ENCODE results near the gene NUMBL. TPM values are rescaled to one million over a fixed set of nuclear protein-coding genes. Genes with fewer than 3 reads are reported as not detected.

The NUMBL gene
- total and polyA plus RNA-seq, 2 of the 8 experiments (the other 6 are each of a cell fraction or from before 2014, with no cell fraction given): 13.5 to 24.8 TPM

GRCh38 chr19:40622773-40623075, 67.7 kb downstream of the NUMBL start:
- CTCF ChIA-PET (ENCODE audit: partially characterized antibody): interaction anchor here (1.3 to 5.3 kb wide), 3 partner anchors 12 to 20 kb away, joined by 4 to 51 read pairs (median 10); no protein-coding TSS in a partner anchor
- H2BK5ac ChIP-seq (ENCODE audit: low read depth, low read length): no peak overlapping the region
- H3K79me2 ChIP-seq (ENCODE audit: control insufficient read depth in 1 of 2, insufficient read depth in 2 of 2, low read length in 2 of 2): no peaks in the 10 kb centered on the region
- peaks cover 2% of the 10 kb centered on the region; the same call in 1 of the 2 replicates for H3K23me2 ChIP-seq (ENCODE audit: low read depth, low read length)
- no peak overlapping the region for H2BK15ac ChIP-seq (ENCODE audit: low read length)
- H4K8ac ChIP-seq (ENCODE audit: extremely low read depth, insufficient read depth, low read length): no peak overlapping the region
- peaks cover 0 to 5% of the 10 kb centered on the region in 2 experiments for H4K20me1 ChIP-seq (replicated peaks in 1 of 2; ENCODE audit: control insufficient read depth in 1 of 2, insufficient read depth in 2 of 2, low read length in 2 of 2)
- 88% methylated on average over 7 of the region's 7 CpGs; no CpG with 5 or more reads in 1 of the 2 experiments for WGBS, 2 experiments (ENCODE audit: extremely low coverage in 1 of 2, insufficient coverage in 1 of 2, insufficient read length in 1 of 2, insufficient replicate concordance in 2 of 2, low coverage in 1 of 2, low lambda C conversion rate in 2 of 2, missing lambda C conversion rate in 1 of 2)
- H3K18ac ChIP-seq (ENCODE audit: extremely low read depth, low read length): no peak overlapping the region
- POLR2A ChIA-PET (ENCODE audit: partially characterized antibody): interaction anchor here (0.8 to 2.2 kb wide), 4 partner anchors 8 to 180 kb away, joined by 3 to 14 read pairs (median 4); no protein-coding TSS in a partner anchor
- H2AFZ ChIP-seq (ENCODE audit: low read length): no peak overlapping the region
- peak overlapping the region; percentile 24; the same call in 1 of the 2 replicates for H2AK5ac ChIP-seq (ENCODE audit: low read depth, low read length)
- DNase-seq (ENCODE audit: low read depth in 1 of 2, low spot score in 2 of 2) (no peak), FAIRE-seq (no peak)
- H3K9me3 ChIP-seq (ENCODE audit: insufficient read depth in 2 of 2, low read depth in 1 of 2, low read length in 1 of 2): no peaks in the 10 kb centered on the region
- peak overlapping the region in 1 of 2 experiments; percentile 54; a peak in 1 of 4 replicates for H3K4me2 ChIP-seq (ENCODE audit: insufficient read depth in 1 of 2, low read depth in 2 of 2, low read length in 2 of 2)
- H3K36me3 ChIP-seq (ENCODE audit: control insufficient read depth in 2 of 4, insufficient read depth in 4 of 4, low read length in 3 of 4): peaks cover 5 to 37% (median 17%) of the 10 kb centered on the region in 4 experiments
- no peak overlapping the region for H2BK120ac ChIP-seq (replicated peaks; ENCODE audit: low read depth, low read length)
- no peak overlapping the region for H3K4me3 ChIP-seq (ENCODE audit: extremely low read depth in 1 of 4, insufficient read depth in 2 of 4, low read depth in 3 of 4, low read length in 4 of 4)
- no peak overlapping the region for H3K9ac ChIP-seq (replicated peaks in 1 of 4; ENCODE audit: extremely low read depth in 1 of 4, low read depth in 3 of 4, low read length in 3 of 4)
- H3K56ac ChIP-seq (replicated peaks; ENCODE audit: insufficient read length, low read depth, low read length): no peak overlapping the region
- no peak overlapping the region for H3K4ac ChIP-seq (replicated peaks; ENCODE audit: insufficient read length, low read depth, low read length)
- H4K91ac ChIP-seq (replicated peaks; ENCODE audit: insufficient read length, low read length): no peak overlapping the region
- H3K79me1 ChIP-seq (ENCODE audit: low read depth, low read length): no peaks in the 10 kb centered on the region
- H4K5ac ChIP-seq (ENCODE audit: insufficient read length, low read depth, low read length): no peak overlapping the region
- H3K14ac ChIP-seq (ENCODE audit: insufficient read length): no peak overlapping the region
- no peak overlapping the region for H2BK20ac ChIP-seq (ENCODE audit: low read length)
- H3K27ac ChIP-seq (ENCODE audit: low read depth, low read length): no peak overlapping the region
- H2BK12ac ChIP-seq (ENCODE audit: low read depth, low read length): no peak overlapping the region
- H3K23ac ChIP-seq (ENCODE audit: insufficient read length): no peak overlapping the region
- H3K4me1 ChIP-seq (replicated peaks in 1 of 4; ENCODE audit: control insufficient read depth in 3 of 4, insufficient read depth in 4 of 4, low read length in 3 of 4): peaks cover 0 to 18% (median 8%) of the 10 kb centered on the region in 4 experiments; a peak in 6 of 7 replicates
- H3K27me3 ChIP-seq (replicated peaks in 1 of 4; ENCODE audit: control insufficient read depth in 3 of 4, extremely low read depth in 1 of 4, insufficient read depth in 3 of 4, low read length in 3 of 4): no peaks in the 10 kb centered on the region; a peak in 1 of 7 replicates
- no peak for TF ChIP-seq CBX5 (IDR thresholded peaks at IDR 0.05; ENCODE audit: low read depth, low read length)
- no peak for TF ChIP-seq BRCA1 (IDR thresholded peaks at IDR 0.05; ENCODE audit: low read depth, low read length)
- TF ChIP-seq POLR2AphosphoS5 (IDR thresholded peaks at IDR 0.05; ENCODE audit: low read depth, low read length): no peak
- no peak for TF ChIP-seq NANOG (IDR thresholded peaks at IDR 0.05; ENCODE audit: insufficient read depth, low read depth, low read length, poor library complexity, severe bottlenecking)
- TF ChIP-seq NRF1 (IDR thresholded peaks at IDR 0.05; ENCODE audit: low read depth, low read length): no peak
- TF ChIP-seq SIX5 (IDR thresholded peaks at IDR 0.05; ENCODE audit: low read depth, low read length): no peak
- no peak for TF ChIP-seq TEAD4 (IDR thresholded peaks at IDR 0.05; ENCODE audit: low read depth, low read length)
- no peak for TF ChIP-seq RFX5 (IDR thresholded peaks at IDR 0.05; ENCODE audit: borderline replicate concordance, low read depth, low read length)
- no peak for TF ChIP-seq BACH1 (IDR thresholded peaks at IDR 0.05; ENCODE audit: low read length)
- no peak for TF ChIP-seq HDAC6 (IDR thresholded peaks at IDR 0.05; ENCODE audit: low read depth, low read length)
- TF ChIP-seq EGR1 (IDR thresholded peaks at IDR 0.05; ENCODE audit: borderline replicate concordance, low read depth, low read length): no peak
- no peak for TF ChIP-seq FOSL1 (IDR thresholded peaks at IDR 0.05; ENCODE audit: insufficient read depth, low read depth, low read length)
- no peak for TF ChIP-seq ATF3 (IDR thresholded peaks at IDR 0.05; ENCODE audit: insufficient read depth, low read depth, low read length)
- no peak for TF ChIP-seq MAX (IDR thresholded peaks at IDR 0.05)
- TF ChIP-seq ASH2L (IDR thresholded peaks at IDR 0.05; ENCODE audit: low read length): no peak
